HPDE6-E6E7 (cell line): Measurements from ENCODE around the gene DLGAP1.

Source experiments
- DNase-seq: peaks from one replicate; pipeline ENCODE4 v3.0.0; 2011; ENCODE audit warnings: missing footprints; ENCODE audit errors: extremely low spot score

Gene DLGAP1

DNA sequence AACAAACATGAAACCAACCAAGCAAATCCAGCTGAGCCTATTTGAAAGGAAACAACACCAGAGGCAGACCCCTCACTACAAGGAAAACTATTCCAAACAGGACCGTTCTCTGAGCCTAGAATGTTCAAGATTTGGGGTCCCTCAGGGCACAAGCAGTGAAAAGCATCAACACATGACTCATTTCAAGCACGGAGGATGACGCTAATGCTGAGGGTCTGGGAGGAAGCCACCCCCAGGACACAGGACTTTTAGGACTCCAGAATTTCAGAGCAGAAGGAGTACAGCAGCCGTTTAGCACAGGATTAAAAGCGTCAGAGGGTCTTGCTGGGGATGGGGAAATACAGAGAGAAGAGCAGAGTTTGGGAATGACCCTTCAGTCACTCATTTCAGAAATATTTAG is 168.9 kb downstream of the DLGAP1 start:
- DNase-seq, result no peak

DNA sequence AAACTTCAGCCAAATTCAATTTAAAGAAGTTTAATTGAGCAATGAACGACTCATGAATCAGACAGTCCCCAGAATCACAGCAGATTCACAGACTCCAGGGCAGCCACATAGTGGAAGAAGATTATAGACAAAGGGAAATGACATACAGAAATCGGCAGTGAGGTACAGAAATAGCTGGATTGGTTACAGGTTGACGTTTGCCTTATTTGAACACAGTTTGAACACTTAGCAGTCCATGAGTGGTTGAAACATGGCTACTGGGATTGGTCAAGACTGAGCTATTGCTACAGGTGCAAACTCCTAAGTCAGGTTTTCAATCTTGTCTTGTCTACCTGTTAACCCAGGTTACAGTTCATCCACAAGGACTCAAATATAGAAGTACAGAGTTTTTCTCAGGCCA is 169.6 kb downstream of the DLGAP1 start:
- DNase-seq, result no peak

DNA sequence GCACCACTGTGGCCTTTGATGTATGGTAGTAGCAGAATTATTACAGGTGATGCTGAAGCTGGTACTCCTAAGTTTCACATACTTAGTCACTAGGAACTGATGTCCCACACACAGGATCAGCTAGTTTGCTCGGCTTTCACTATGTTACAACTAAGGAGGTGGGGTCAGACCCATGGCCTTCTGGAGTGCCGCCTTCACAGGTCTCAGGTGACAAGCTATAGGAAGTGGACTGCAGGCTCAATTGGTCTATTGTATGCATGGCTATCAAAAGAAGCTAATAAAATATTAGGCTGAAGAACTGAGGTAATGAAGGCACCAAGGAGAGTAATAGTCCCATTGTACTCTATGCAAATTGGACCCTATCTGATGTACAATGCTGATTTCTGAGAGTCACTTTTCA is 170.6 kb downstream of the DLGAP1 start:
- no peak for DNase-seq

- DNase-seq, result no peak
Measured at GRCh38 chr18:4283746-4284291, 171.3 kb downstream of the DLGAP1 start.

GRCh38 chr18:4282954-4283353 is 172.2 kb downstream of the DLGAP1 start:
- no peak for DNase-seq

GRCh38 chr18:4276953-4277585 is 178.0 kb downstream of the DLGAP1 start:
- no peak for DNase-seq

DNA sequence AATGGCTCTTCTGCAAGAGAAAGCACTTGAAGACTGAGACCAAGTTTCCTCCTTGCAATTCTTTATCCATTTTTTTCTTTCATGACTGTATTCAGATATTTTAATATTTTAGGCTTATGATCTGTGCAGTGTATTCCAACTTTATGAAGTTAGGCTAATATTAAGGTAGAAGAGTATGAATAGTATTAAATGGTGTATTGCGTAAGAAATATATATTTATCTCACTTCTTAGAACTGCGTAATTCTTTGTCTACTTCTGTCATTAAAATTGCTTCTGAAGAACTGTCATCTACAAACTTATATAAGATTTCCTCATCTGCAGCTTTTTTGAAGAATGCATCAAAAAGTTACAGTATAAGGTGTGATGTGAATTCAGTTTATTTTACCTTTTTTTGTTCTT is 183.2 kb downstream of the DLGAP1 start:
- no peak for DNase-seq

GRCh38 chr18:4270988-4271387 is 184.1 kb downstream of the DLGAP1 start:
- no peak for DNase-seq

GRCh38 chr18:4270016-4270415 is 185.1 kb downstream of the DLGAP1 start:
- DNase-seq, result no peak

- no peak for DNase-seq
Measured at GRCh38 chr18:4267641-4268040, 187.5 kb downstream of the DLGAP1 start.

- DNase-seq, result no peak
Measured at GRCh38 chr18:4264347-4264791, 190.7 kb downstream of the DLGAP1 start.

DNA sequence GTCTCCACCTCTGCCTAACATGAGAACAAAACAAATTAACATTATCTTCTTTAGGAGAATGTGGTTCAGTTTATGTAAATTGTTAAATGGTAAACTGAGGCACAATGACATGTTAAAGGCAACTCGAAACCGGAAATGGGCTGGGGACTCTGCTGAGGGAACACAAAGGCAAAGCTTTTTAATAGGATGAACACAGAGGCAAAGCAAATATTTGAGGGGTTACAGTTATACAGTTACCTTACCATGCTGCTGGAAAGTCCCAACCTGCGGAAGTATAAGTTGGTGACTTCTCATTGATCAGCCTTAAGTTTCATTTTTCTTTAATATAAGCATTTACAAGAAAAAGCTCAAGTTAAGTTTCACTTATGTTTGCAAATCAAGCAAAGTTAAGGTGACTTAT is 195.0 kb downstream of the DLGAP1 start:
- DNase-seq, result no peak

DNA sequence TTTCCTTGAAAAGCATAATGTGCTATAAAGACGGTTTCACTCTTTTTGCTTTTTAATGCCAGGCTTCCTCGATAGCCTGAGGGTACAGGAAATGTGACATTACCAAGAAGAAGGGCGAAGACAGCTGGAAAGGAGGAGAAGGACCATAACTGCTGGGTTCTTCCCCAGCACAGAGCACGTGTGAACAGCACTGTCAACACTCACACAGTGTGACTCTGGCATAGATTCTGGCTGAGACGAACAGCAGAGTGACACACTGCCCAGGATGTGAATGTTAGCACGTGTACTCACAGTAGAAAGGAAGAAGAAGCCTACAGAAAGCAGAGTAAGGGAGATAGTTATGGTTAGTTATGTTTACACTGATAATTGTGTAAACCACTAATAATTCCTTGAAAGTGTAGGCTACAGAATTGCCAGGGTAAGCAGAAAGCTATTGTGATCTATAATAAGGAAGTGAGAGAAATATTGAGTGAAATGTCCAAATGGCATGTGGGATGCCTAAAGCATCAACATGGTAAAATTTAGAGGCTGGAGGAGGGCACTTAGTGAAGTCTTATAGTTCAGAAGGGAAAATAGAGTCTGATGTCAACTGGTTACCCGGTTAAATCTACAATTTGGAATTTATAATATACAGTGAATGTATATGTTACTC is 198.2 kb downstream of the DLGAP1 start:
- no peak for DNase-seq

GRCh38 chr18:4254840-4255239 is 200.3 kb downstream of the DLGAP1 start:
- DNase-seq, result no peak

DNA sequence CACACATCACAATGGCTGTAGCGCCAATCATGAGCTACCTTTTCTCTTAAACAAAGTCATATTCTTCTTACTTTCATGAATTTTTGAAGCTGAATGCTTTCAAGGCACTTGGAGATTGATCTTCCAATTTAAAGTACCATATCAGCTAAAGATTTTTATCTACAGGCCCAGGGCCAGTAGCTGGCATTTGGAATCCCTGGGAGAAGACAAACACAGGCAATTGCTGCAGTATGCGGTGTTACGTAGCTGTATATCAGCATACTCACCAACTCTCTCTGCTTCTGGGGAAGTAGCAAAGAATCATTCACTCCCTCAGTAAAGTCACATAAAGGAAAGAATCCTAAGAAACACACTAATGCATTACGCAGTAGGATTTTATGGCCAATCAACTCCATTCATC is 202.3 kb downstream of the DLGAP1 start:
- no peak for DNase-seq

- no peak for DNase-seq
Measured at GRCh38 chr18:4251873-4252272, 203.2 kb downstream of the DLGAP1 start.

- no peak for DNase-seq
Measured at GRCh38 chr18:4251206-4251605, 203.9 kb downstream of the DLGAP1 start.

GRCh38 chr18:4250141-4250540 is 205.0 kb downstream of the DLGAP1 start:
- DNase-seq, result no peak

GRCh38 chr18:4248686-4249085 is 206.4 kb downstream of the DLGAP1 start:
- DNase-seq, result no peak

DNA sequence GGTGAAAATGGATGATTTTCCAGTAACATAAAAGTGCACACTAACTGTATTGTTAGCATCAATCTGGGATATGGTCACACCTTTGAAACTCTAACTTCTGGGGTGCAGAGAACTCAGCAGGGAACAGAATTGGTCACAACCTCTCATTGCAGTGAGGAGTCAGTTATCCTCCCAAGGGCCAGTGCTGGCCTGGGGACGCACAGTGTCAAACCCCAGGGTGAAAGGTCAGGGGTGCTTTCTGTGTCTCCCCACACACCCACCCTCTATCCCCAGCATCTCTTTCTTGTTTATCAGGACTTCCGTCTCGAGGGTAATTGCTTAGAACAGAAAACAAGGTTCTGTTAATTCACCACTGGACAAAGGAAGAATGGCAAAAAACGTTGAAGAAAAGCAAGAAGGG is 208.7 kb downstream of the DLGAP1 start:
- DNase-seq, result no peak

- DNase-seq, result no peak
Measured at GRCh38 chr18:4245456-4245855, 209.7 kb downstream of the DLGAP1 start.

- DNase-seq, result no peak
Measured at GRCh38 chr18:4242431-4243161, 212.5 kb downstream of the DLGAP1 start.
